Stimulated activated naive CD4-positive, alpha-beta T cell (primary cell): ENCODE results near the gene TCEAL3.
A peak's percentile ranks its signal among the peaks of the same experiment; 100 is the strongest.
"Not testable (repeated sequence)": the region's sequence is repeated elsewhere in the genome, so short reads cannot be mapped to it uniquely, and the experiment has no call there.

Experiments
- DNase-seq, 6 experiments: peaks; one replicate each; lab custom pipeline; 2025; lab: John Stamatoyannopoulos, UW

Gene TCEAL3

GRCh38 chrX:103626855-103627254 is 19.1 kb downstream of the TCEAL3 start:
- DNase-seq, result no peak

GRCh38 chrX:103628386-103629317 is 20.9 kb downstream of the TCEAL3 start, which contains the start of gene TCEAL1:
Gene TCEAL1 (plus strand): TSS chrX:103628975. CDS start chrX:103629917, 942 bp downstream.
- DNase-seq, result peak in 5 of 6 experiments; percentile 3 to 44 (median 21)

- DNase-seq, result peak in 5 of 6 experiments; percentile 0 to 33 (median 20)
Measured at GRCh38 chrX:103629318-103630170, 21.8 kb downstream of the TCEAL3 start.

- no peak for DNase-seq
Measured at GRCh38 chrX:103630171-103630511, 22.4 kb downstream of the TCEAL3 start.

GRCh38 chrX:103631145-103631544 is 23.4 kb downstream of the TCEAL3 start:
- no peak for DNase-seq

GRCh38 chrX:103635436-103635835 is 27.7 kb downstream of the TCEAL3 start:
- no peak for DNase-seq

GRCh38 chrX:103637604-103638338 is 30.0 kb downstream of the TCEAL3 start:
- no peak for DNase-seq

- not testable (repeated sequence) for DNase-seq
Measured at GRCh38 chrX:103638479-103639346, 30.9 kb downstream of the TCEAL3 start.

GRCh38 chrX:103640401-103641155 is 32.8 kb downstream of the TCEAL3 start:
- DNase-seq, result no peak

- DNase-seq, result no peak
Measured at GRCh38 chrX:103644125-103644524, 36.4 kb downstream of the TCEAL3 start.

GRCh38 chrX:103647630-103648029 is 39.9 kb downstream of the TCEAL3 start:
- DNase-seq, result no peak

- no peak for DNase-seq
Measured at GRCh38 chrX:103651151-103651773, 43.5 kb downstream of the TCEAL3 start.

GRCh38 chrX:103655230-103656000 is 47.7 kb downstream of the TCEAL3 start:
- DNase-seq, result not testable (repeated sequence)

GRCh38 chrX:103656617-103657016 is 48.9 kb downstream of the TCEAL3 start:
- no peak for DNase-seq

- DNase-seq, result not testable (repeated sequence)
Measured at GRCh38 chrX:103657066-103657465, 49.3 kb downstream of the TCEAL3 start.

- DNase-seq, result no peak
Measured at GRCh38 chrX:103658681-103659433, 51.1 kb downstream of the TCEAL3 start.

GRCh38 chrX:103659460-103659859 is 51.7 kb downstream of the TCEAL3 start:
- not testable (repeated sequence) for DNase-seq
